SH-SY5Y (cell line): ENCODE data around the gene CLDN15.

ENCODE experiments used
- GATA2 ChIP-seq: IDR thresholded peaks from 2 replicates; pipeline ENCODE4 v1.6.1; 2011; ENCODE audit warnings: mild to moderate bottlenecking, low read depth, low read length
- GATA3 ChIP-seq: IDR thresholded peaks from 2 replicates; pipeline ENCODE4 v1.6.1; 2011; ENCODE audit warnings: low read depth, mild to moderate bottlenecking, low read length, moderate library complexity

DNA sequence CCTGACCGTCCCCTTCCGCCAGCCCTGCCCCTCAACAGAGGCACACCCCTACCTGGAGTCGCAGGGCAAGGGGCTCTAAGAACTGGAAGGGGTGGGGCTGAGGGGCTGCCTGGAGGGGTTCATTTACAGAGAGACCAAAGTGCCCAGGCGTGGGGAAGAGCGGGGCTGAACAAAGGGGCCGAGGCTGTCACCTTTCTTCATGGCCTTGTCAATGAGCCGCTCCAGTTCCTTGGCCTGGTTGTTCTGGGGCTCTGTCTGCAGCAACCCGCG, 2.3 kb upstream of the CLDN15 start:
- TF ChIP-seq GATA2 (no peak), GATA3 (no peak)
